Neuronal stem cell (in vitro differentiated cells): ENCODE data around the gene HES5.
A peak's percentile ranks its signal among the peaks of the same experiment; 100 is the strongest.
"Not testable (repeated sequence)": the region's sequence is repeated elsewhere in the genome, so short reads cannot be mapped to it uniquely, and the experiment has no call there.

Source experiments
- DNase-seq: peaks from one replicate; pipeline ENCODE4 v3.0.0-alpha.2; 2013; ENCODE audit warnings: low spot score
- H2AFZ ChIP-seq: one replicate; pipeline ENCODE4 v1.6.1; 2013; ENCODE audit warnings: mild to moderate bottlenecking, low read length, inconsistent platforms
- H2AK5ac ChIP-seq: 2 replicates; pipeline ENCODE4 v1.6.1; 2013; ENCODE audit warnings: low read depth, mild to moderate bottlenecking, inconsistent platforms, low read length, moderate library complexity, mixed read lengths
- H2BK120ac ChIP-seq: 2 replicates; pipeline ENCODE4 v1.6.1; 2013; ENCODE audit warnings: low read depth, mild to moderate bottlenecking, inconsistent platforms, low read length, moderate library complexity, mixed read lengths
- H2BK12ac ChIP-seq: one replicate; pipeline ENCODE4 v1.6.1; 2013; ENCODE audit warnings: low read length, inconsistent platforms
- H2BK15ac ChIP-seq: 2 replicates; pipeline ENCODE4 v1.6.1; 2013; ENCODE audit warnings: mild to moderate bottlenecking, low read length, inconsistent platforms, mixed read lengths
- H2BK5ac ChIP-seq: one replicate; pipeline ENCODE4 v1.6.1; 2013; ENCODE audit warnings: inconsistent platforms, mild to moderate bottlenecking, low read length, moderate library complexity
- H3K14ac ChIP-seq: one replicate; pipeline ENCODE4 v1.6.1; 2013; ENCODE audit warnings: low read length, inconsistent platforms
- H3K18ac ChIP-seq: 2 replicates; pipeline ENCODE4 v1.6.1; 2013; ENCODE audit warnings: low read length, inconsistent platforms
- H3K23ac ChIP-seq: 2 replicates; pipeline ENCODE4 v1.6.1; 2013; ENCODE audit warnings: low read depth, mild to moderate bottlenecking, mixed read lengths, low read length, inconsistent platforms; ENCODE audit not compliant: poor library complexity
- H3K27ac ChIP-seq: replicated peaks from 3 replicates; pipeline ENCODE4 v1.5.1; 2013; ENCODE audit warnings: low read length, inconsistent platforms
- H3K27me3 ChIP-seq, 3 experiments: 2 replicates each; pipeline ENCODE4 v1.6.1; 2013; ENCODE audit warnings: low read length in 3 of 3, mild to moderate bottlenecking in 2 of 3, inconsistent platforms in 1 of 3, low read depth in 1 of 3, mixed read lengths in 1 of 3, moderate library complexity in 1 of 3; ENCODE audit not compliant: control insufficient read depth in 3 of 3, insufficient read depth in 3 of 3
- H3K36me3 ChIP-seq, 2 donors: replicated peaks in 1 of 2; 2 replicates each; pipeline ENCODE4 v1.6.1; 2013; ENCODE audit warnings: low read length in 2 of 2; ENCODE audit not compliant: control insufficient read depth in 2 of 2, insufficient read depth in 2 of 2
- H3K4ac ChIP-seq: 2 replicates; pipeline ENCODE4 v1.6.1; 2013; ENCODE audit warnings: inconsistent platforms, mild to moderate bottlenecking, low read length, moderate library complexity
- H3K4me1 ChIP-seq, 2 donors: 1 replicate in 1 of 2; 2 replicates in 1 of 2; pipeline ENCODE4 v1.6.1; 2013; ENCODE audit warnings: low read length in 2 of 2, low read depth in 1 of 2; ENCODE audit not compliant: control insufficient read depth in 2 of 2, insufficient read depth in 1 of 2
- H3K4me2 ChIP-seq: one replicate; pipeline ENCODE4 v1.6.1; 2013; ENCODE audit warnings: mild to moderate bottlenecking, low read length, inconsistent platforms; ENCODE audit not compliant: insufficient read depth, poor library complexity, severe bottlenecking
- H3K4me3 ChIP-seq, 2 donors: 2 replicates each; pipeline ENCODE4 v1.5.1; 2013; ENCODE audit warnings: low read length in 2 of 2, mild to moderate bottlenecking in 2 of 2, inconsistent platforms in 1 of 2, moderate library complexity in 1 of 2
- H3K79me1 ChIP-seq: one replicate; pipeline ENCODE4 v1.6.1; 2013; ENCODE audit warnings: low read depth, mild to moderate bottlenecking, inconsistent platforms, low read length, moderate library complexity
- H3K9ac ChIP-seq: one replicate; pipeline ENCODE4 v1.6.1; 2013; ENCODE audit warnings: mild to moderate bottlenecking, low read depth, low read length, inconsistent platforms; ENCODE audit not compliant: poor library complexity
- H3K9me3 ChIP-seq, 2 donors: replicated peaks in 1 of 2; 2 replicates each; pipeline versions ENCODE3 to v1.6.1; 2013; ENCODE audit warnings: low read length in 2 of 2, mild to moderate bottlenecking in 2 of 2, inconsistent platforms in 1 of 2, low read depth in 1 of 2, mixed read lengths in 1 of 2, moderate library complexity in 1 of 2; ENCODE audit not compliant: control insufficient read depth in 2 of 2, insufficient read depth in 1 of 2
- H4K8ac ChIP-seq: one replicate; pipeline ENCODE4 v1.6.1; 2013; ENCODE audit warnings: low read depth, mild to moderate bottlenecking, inconsistent platforms, low read length, moderate library complexity
- H4K91ac ChIP-seq: one replicate; pipeline ENCODE4 v1.6.1; 2013; ENCODE audit warnings: low read length, low read depth, mild to moderate bottlenecking, inconsistent platforms; ENCODE audit not compliant: poor library complexity
- WGBS, 2 donors: extraction: QIAGEN DNeasy Blood & Tissue Kit; methylation state at CpG; one replicate each; pipeline ENCODE4 v1.1.7; 2013; ENCODE audit warnings: missing lambda C conversion rate in 2 of 2, mixed read lengths in 1 of 2; ENCODE audit not compliant: insufficient read length in 2 of 2, insufficient replicate concordance in 1 of 2; ENCODE audit errors: extremely low coverage in 2 of 2; 5-methylcytosine and 5-hydroxymethylcytosine counted together

Gene HES5

GRCh38 chr1:2553871-2554620, 24.0 kb upstream of the HES5 start:
- Histone ChIP-seq H3K27ac (no peak overlapping the region), H2AFZ (no peak overlapping the region), H3K27me3 (peaks cover 0 to 14% (median 0%) of the 10 kb centered on the region in 3 experiments), H2BK12ac (peak overlapping the region; percentile 86), H3K4me3 (no peak overlapping the region), H3K36me3 (no peaks in the 10 kb centered on the region), H2BK15ac (peak overlapping the region; percentile 47), H3K4me2 (no peak overlapping the region), H4K91ac (no peak overlapping the region), H2BK120ac (no peak overlapping the region), H2BK5ac (peak overlapping the region; percentile 62), H2AK5ac (peak overlapping the region; percentile 100), H3K9me3 (no peaks in the 10 kb centered on the region), H3K18ac (peak overlapping the region; percentile 35), H3K79me1 (peaks cover 2% of the 10 kb centered on the region), H3K4me1 (peaks cover 10 to 19% of the 10 kb centered on the region in 2 donors), H3K9ac (peak overlapping the region; percentile 15), H4K8ac (no peak overlapping the region), H3K4ac (no peak overlapping the region), H3K23ac (no peak overlapping the region), H3K14ac (no peak overlapping the region)
- DNase-seq, result no peak
- no CpG with 5 or more reads among the region's 30 CpGs for WGBS, 2 donors

GRCh38 chr1:2553076-2553475, 23.0 kb upstream of the HES5 start:
- H2AFZ ChIP-seq, H3K4me2 ChIP-seq, H4K8ac ChIP-seq, DNase-seq, H2BK15ac ChIP-seq, H3K27ac ChIP-seq, H3K36me3 ChIP-seq, H4K91ac ChIP-seq, H3K14ac ChIP-seq, H2BK5ac ChIP-seq, H2BK120ac ChIP-seq, H3K23ac ChIP-seq, H3K4ac ChIP-seq, H3K4me3 ChIP-seq, H3K79me1 ChIP-seq, H2BK12ac ChIP-seq, H3K9ac ChIP-seq, H3K18ac ChIP-seq, H2AK5ac ChIP-seq, H3K9me3 ChIP-seq: not testable (repeated sequence)
- no CpG with 5 or more reads among the region's 9 CpGs for WGBS, 2 donors
- Histone ChIP-seq H3K4me1 (peaks cover 16 to 27% of the 10 kb centered on the region in 2 donors), H3K27me3 (peaks cover 0 to 12% (median 0%) of the 10 kb centered on the region in 3 experiments)

GRCh38 chr1:2552189-2552588, 22.1 kb upstream of the HES5 start:
- no CpG with 5 or more reads among the region's 26 CpGs for WGBS, 2 donors
- no peak overlapping the region for H4K91ac ChIP-seq
- peak overlapping the region; percentile 7 for H2BK12ac ChIP-seq
- no peak overlapping the region for H3K14ac ChIP-seq
- H3K9ac ChIP-seq, result no peak overlapping the region
- H3K4ac ChIP-seq, result no peak overlapping the region
- H2BK120ac ChIP-seq, result no peak overlapping the region
- no peak overlapping the region for H3K27ac ChIP-seq
- H3K36me3 ChIP-seq, result no peaks in the 10 kb centered on the region
- H2AFZ ChIP-seq, result no peak overlapping the region
- no peak overlapping the region for H4K8ac ChIP-seq
- DNase-seq, result no peak
- no peak overlapping the region for H3K4me3 ChIP-seq
- H3K9me3 ChIP-seq, result no peaks in the 10 kb centered on the region
- H2AK5ac ChIP-seq, result peak overlapping the region; percentile 83
- H3K18ac ChIP-seq, result peak overlapping the region; percentile 13
- no peak overlapping the region for H3K23ac ChIP-seq
- H3K4me1 ChIP-seq, result peaks cover 21 to 35% of the 10 kb centered on the region in 2 donors
- no peak overlapping the region for H2BK5ac ChIP-seq
- H3K4me2 ChIP-seq, result no peak overlapping the region
- peaks cover 7% of the 10 kb centered on the region for H3K79me1 ChIP-seq
- no peak overlapping the region for H2BK15ac ChIP-seq
- peaks cover 0 to 6% (median 0%) of the 10 kb centered on the region in 3 experiments for H3K27me3 ChIP-seq

- no CpG with 5 or more reads among the region's 9 CpGs for WGBS, 2 donors
Observed at GRCh38 chr1:2551544-2551943, 21.5 kb upstream of the HES5 start.

More at GRCh38 chr1:2551544-2551943, 21.5 kb upstream of the HES5 start:
- not testable (repeated sequence) for H3K27ac ChIP-seq, H2BK5ac ChIP-seq, H3K9me3 ChIP-seq, H2AFZ ChIP-seq, H4K8ac ChIP-seq, H3K27me3 ChIP-seq, H4K91ac ChIP-seq, H3K36me3 ChIP-seq, H3K14ac ChIP-seq, H3K18ac ChIP-seq, H2BK120ac ChIP-seq, DNase-seq, H3K4me2 ChIP-seq, H3K9ac ChIP-seq, H3K4me3 ChIP-seq
- H3K4me1 ChIP-seq, result peaks cover 20 to 38% of the 10 kb centered on the region in 2 donors
- peak overlapping the region; percentile 74 for H2AK5ac ChIP-seq
- H2BK12ac ChIP-seq, result peak overlapping the region; percentile 93
- peak overlapping the region; percentile 65 for H3K23ac ChIP-seq
- peaks cover 12% of the 10 kb centered on the region for H3K79me1 ChIP-seq
- peak overlapping the region; percentile 75 for H2BK15ac ChIP-seq
- H3K4ac ChIP-seq, result peak overlapping the region; percentile 76
